ENCODE results near the gene CSNK1A1.
A peak's percentile ranks its signal among the peaks of the same experiment; 100 is the strongest.
"Not testable (repeated sequence)": the region's sequence is repeated elsewhere in the genome, so short reads cannot be mapped to it uniquely, and the experiment has no call there.

CSNK1A1 gene

DNA sequence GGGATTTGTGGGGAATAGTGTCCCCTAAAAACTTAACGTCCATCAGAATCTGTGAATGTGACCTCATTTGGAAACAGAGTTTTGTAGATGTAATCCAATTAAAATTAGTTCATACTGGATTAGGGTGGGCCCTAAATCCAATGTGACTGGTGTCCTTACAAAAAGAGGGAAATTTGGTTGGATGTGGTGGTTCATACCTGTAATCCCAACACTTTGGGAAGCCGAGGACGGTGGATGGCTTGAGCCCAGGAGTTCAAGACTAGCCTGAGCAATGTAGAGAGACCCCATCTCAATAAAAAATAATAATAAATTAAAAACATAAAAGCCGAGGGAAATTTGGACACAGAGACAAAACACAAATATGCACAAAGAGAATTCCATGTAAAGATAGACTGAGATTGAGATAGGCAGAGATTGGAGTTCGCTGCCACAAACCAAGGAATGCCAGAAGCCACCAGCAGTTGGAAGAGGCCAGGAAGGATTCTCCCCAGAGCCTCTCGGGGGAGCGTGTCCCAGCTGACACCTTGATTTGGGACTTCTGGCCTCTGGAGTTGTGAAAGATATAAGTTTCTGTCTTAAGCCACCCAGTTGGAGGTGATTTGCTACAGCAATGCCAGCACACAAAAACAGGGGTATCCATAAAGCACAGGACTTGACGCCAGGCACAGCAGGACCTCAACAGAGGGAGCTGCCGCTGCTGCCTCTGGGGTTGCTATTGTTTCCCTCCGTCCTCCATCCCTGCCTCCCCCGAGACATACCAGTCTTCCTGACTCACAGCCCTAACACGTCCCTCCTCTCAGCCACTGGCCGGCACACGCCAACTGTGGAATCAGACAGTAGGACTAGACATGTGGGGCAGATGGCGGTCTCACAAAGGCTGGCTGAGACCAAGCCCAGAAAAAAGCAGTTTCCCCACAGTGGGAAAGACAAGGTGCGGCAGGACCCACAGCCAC is 98.3 kb downstream of the CSNK1A1 start:
- DNase-seq, result no peak

DNA sequence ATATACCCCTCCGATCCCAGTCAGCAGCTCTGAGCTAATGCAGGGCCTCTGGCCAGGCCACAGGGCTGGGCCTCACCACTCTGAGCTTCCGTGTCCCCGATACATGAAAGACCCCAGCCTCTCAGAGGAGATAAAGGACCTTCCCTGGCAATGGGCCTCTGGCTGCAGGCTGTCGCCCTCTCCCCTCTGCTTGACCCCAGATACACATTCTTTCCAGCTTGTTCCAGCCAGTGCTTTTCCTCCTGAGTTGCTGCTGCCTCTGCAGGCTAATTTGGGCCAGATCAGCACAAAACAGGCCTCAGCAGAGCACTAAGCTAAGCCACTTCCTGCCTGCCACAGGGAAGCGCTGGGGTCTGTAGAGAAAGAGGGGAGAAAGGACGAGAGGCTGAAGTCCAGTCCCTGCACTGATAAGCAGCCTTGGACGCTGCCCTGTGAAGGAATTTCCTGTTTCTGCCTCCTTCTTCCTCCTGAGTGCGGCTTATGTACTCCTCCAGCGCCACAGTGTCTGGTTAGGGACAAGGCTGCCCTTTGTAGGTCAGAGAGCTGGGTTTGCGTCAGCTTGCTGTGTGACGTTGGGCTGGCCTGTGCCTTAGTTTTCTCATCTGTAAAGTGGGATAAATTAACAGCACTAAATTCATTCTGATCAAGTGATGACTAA is 99.1 kb downstream of the CSNK1A1 start:
- DNase-seq, result no peak

DNA sequence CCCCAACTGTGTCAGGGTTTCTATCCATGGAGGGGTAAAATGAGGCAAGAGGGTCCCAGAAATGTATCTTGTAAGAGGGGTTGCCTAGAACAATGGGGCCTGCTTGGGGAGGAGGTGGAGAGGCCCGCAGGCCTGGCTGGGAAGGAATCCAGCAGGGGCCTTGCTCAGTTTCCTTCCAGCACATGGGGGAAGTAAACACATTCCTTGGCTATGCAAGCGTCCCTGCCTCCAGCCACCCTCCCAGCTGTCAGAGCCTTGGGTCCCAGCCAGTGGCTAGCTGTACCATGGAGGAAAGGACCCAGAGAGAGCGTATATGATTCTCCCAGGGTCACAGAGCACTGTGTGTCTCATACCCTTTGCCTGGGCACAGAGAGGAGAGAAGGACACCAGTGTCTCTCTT is 101.0 kb downstream of the CSNK1A1 start:
- DNase-seq, result no peak

DNA sequence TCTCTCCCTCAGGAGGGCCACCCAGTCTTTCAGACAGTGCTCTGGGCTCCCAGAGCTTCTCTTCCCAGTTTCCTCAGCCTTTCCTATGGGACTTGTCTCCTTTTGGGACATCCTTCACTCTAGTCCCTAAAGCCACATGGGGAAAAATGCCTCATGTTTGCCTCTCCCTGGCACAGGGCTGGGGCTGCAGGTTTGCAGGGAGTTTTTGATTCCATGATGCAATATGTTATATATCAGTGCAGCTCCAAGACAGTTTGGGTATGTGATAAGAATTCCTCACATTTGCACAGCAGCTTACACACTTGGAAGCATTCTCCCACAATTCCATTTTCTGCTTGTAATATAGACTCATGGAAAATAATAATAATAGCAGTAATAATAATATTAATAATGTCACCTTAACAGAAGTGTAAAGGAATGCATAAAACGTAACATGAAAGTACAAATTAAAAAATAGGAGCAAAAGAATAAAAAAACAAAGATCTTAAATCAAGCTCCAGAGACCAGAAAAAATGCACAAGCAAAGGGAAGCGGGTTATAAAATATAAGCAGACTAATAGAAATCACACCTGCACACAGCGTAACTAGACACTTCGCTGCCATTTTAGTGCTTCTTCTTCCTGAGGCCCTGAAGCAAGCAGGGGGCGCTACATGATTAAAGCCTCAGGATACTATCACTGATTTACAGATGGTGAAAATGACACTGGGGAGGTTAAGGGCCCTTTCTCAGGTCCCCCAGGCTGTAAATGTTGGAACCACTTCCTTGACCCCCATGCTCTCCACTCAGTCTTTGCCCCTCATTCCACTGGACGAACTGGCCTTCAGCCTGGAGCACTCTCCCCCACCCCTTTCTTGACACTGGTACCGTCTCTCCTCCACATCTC is 102.2 kb downstream of the CSNK1A1 start:
- no peak for DNase-seq

DNA sequence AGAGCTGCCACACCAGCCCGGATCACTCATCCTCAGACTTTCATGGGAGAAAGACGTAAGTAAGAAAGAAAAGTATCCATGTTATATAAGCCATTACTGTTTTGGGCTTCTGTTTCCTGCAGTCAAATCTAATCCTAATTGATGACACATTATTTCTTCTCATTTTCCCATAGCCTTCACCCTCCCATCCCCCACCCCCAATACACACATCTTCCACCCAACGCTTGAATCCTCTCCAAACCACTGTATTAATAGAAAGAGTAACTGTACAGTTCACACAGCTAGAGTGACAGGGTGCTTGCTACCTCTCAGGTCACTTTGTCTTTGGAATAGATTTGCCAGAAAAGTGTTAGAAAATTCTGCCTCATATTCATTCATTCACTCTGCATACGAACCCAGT is 102.8 kb downstream of the CSNK1A1 start:
- DNase-seq, result no peak

DNA sequence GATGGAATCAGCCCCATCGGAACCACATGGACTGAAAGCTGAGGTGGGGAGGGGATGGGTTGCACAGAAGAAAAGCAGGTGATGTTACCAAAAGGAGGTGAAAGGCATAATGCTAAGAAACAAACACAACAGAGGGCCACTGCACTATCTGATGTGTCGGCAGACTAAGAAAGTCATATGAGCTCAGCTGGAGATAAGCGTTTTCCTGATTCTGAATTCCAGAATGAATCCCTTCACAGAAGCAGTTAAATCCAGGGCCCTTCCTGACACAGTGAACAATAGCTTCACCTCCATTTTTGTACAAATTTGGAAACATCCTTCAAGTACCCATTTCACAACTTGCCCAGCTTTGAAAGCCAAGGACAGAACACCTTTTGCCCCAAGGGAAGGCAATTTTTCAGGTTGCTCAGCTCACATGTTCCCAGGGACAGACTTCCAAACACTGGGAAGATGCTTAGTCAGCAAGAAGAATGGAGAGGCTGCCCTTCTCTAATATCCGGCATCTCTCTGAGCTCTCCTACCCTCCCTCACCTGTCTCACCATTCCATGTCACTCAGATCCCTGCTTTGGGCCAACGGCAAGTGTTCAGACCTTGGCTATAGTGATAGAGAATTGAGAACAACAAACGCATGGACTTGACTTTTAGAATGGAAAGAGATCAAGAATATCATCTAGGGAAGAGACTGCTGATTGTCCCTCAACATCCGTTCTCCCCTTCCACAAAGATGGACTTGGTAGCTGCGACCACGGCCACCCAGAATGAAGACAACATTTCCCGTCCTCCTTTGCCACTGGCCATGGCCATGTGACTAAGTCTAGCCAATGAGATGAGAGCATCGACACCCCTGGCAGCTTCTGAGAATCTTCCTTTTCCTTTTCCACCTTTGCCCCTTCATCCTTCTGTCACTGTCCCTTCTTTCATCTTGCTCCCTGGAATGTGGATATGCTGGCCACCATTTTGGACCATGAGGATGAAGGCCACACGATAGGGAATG is 103.6 kb downstream of the CSNK1A1 start:
- no peak for DNase-seq

DNA sequence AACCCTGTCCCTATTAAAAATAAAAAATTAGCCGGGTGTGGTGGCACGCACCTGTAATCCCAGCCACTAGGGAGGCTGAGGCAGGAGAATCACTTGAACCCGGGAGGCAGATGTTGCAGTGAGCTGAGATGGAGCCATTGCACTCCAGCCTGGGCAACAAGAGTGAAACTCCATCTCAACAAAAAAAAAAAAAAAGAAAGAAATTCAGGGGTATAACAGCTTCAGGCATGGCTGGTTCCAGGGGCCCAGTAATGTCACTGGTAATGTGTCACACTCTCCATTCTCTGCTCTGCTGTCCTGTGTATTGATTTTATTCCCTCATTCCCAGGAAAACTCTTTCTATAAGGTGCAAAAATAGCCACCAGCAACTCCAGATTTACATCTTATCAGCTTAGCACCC is 104.4 kb downstream of the CSNK1A1 start:
- not testable (repeated sequence) for DNase-seq

DNA sequence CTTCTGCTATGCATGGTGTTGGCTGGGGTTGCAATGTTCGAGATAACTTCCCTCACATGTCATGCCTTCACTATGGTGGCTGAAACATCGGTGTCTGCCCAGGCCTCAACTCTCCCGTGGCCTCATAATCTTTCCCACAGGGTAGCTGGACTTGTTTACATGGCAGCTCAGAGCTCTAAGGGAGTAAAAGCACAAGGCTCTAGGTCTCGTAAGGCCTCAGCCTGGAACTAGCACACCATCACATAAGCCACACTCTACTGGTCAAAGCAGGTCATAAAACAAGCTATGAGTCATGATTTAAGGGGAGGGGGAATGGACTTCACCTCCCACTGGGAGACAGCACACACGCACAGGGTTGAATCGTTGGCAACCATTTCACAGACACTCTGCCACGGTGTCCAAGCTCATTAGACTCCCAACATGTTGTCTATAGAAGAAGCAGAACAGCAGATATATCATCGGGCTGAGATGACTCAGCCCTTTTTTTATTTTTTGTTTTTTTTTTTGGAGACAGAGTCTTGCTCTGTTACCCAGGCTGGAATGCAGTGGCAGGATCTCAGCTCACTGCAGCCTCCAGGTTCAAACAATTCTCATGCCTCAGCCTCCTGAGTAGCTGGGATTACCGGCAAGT is 105.4 kb downstream of the CSNK1A1 start:
- no peak for DNase-seq

DNA sequence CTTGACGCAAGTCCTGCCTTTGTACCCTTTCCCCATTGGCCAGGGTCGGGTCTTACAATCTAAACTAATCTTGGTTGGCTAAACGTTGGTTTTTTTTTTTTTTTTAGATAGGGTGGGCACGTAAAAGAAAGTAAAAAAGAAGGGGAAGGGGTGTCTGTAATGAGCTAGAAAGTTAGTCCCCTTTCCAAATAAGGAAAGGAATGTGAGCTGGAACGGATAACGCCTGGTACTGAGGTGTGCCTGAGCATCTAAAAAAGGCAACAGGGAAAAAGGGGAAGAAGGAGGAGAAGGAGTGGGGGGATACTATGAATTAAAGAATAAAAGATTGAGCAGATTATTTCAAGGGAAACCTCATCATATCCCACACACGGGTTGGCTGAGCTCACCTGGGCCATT is 105.9 kb downstream of the CSNK1A1 start:
- DNase-seq, result no peak

DNA sequence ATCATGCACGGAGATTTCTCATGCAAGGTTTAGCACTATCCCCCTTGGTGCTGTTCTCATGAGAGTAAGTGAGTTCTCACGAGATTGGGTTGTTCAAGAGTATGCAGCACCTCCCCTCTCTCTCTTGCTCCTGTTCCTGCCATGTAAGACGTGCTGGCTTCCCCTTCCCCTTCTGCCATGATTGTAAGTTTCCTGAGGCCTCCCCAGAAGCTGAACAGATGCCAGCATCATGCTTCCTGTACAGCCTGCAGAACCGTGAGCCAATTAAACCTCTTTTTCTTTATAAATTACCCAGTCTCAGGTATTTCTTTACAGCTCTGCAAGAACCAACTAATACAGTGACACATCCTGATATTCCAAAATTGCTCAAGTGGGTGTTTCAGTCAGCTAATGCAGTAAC is 106.8 kb downstream of the CSNK1A1 start:
- not testable (repeated sequence) for DNase-seq

DNA sequence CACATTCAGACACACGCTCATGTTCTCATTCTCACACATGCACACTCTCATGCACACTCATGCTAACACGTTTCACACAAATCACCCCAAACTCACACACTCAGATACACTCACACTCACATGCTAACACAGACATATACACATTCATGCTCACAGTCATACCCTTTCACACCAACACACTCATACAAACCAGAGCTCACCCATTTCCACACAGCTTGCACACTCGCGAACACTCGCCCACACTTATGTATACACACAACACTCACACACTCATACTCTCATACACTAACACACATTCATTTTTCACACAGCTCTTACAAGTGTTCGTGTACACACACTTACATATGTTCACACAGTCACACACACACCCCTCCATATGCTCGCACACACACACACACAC is 108.0 kb downstream of the CSNK1A1 start:
- DNase-seq, result no peak

DNA sequence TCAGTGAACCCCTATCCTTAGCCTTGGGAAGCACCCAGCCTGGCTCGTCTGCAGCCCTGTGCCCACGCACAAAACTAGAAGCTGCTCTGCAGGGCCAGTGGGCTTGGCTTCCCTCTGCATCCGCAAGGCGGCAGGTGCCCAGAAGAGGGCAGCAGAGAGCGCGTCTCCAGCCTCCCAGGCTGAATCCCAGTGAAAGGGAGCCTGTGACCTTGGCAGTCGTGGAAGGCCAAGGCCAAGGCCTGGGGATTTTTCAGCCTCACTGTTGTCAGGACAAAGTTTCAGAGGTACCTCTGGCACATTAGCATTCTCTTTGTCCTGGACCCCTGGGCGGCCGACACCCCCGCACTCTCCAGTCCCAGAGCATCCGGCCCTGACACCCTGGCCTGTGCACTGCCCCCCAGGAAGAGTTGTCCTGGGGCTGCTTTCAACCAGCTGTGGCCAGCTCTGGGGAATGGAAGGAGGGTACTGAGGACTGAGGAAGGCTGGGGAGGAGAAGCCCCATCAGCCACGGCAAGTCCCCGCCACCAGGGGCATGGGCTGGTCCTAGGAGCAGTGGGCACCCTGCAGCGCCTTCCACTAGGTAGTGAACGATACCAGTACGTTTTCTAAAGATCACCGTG is 108.6 kb downstream of the CSNK1A1 start:
- DNase-seq, result peak; percentile 46 to 67 (median 63)

Measured in activated naive CD4-positive, alpha-beta T cell (primary cell).